IPS DF 4.7 (cell line): ENCODE measurements around the gene ZNF786.
"Not testable (repeated sequence)": the region's sequence is repeated elsewhere in the genome, so short reads cannot be mapped to it uniquely, and the experiment has no call there.

Experiments used
- DNase-seq: peaks from one replicate; pipeline ENCODE4 v3.0.0-alpha.2; 2013; ENCODE audit warnings: low spot score; ENCODE audit errors: extremely low read depth

The ZNF786 gene

GRCh38 chr7:149081914-149082313, 8.6 kb downstream of the ZNF786 start:
- no peak for DNase-seq

- no peak for DNase-seq
Measured at GRCh38 chr7:149077594-149077993, 12.9 kb downstream of the ZNF786 start.

- no peak for DNase-seq
Measured at GRCh38 chr7:149075286-149075685, 15.2 kb downstream of the ZNF786 start.

GRCh38 chr7:149074116-149074885, 16.2 kb downstream of the ZNF786 start:
- no peak for DNase-seq

GRCh38 chr7:149072438-149072775, 18.1 kb downstream of the ZNF786 start:
- DNase-seq: no peak

GRCh38 chr7:149071641-149072437, 18.7 kb downstream of the ZNF786 start:
- no peak for DNase-seq

- DNase-seq: no peak
Measured at GRCh38 chr7:149071182-149071635, 19.3 kb downstream of the ZNF786 start.

GRCh38 chr7:149070372-149071125, 20.0 kb downstream of the ZNF786 start:
- DNase-seq: no peak

GRCh38 chr7:149067869-149068268, 22.6 kb downstream of the ZNF786 start:
- no peak for DNase-seq

GRCh38 chr7:149063476-149063875, 27.0 kb downstream of the ZNF786 start:
- no peak for DNase-seq

- DNase-seq: not testable (repeated sequence)
Measured at GRCh38 chr7:149062217-149062899, 28.2 kb downstream of the ZNF786 start.

GRCh38 chr7:149060156-149060555, 30.4 kb downstream of the ZNF786 start:
- DNase-seq: no peak

GRCh38 chr7:149053885-149054284, 36.6 kb downstream of the ZNF786 start:
- no peak for DNase-seq

GRCh38 chr7:149053384-149053783, 37.1 kb downstream of the ZNF786 start:
- DNase-seq: no peak

GRCh38 chr7:149050941-149051340, 39.6 kb downstream of the ZNF786 start:
- DNase-seq: no peak

- no peak for DNase-seq
Measured at GRCh38 chr7:149048805-149049204, 41.7 kb downstream of the ZNF786 start.

GRCh38 chr7:149046416-149046815, 44.1 kb downstream of the ZNF786 start:
- DNase-seq: no peak

GRCh38 chr7:149043936-149044335, 46.6 kb downstream of the ZNF786 start:
- no peak for DNase-seq

GRCh38 chr7:149041350-149041749, 49.2 kb downstream of the ZNF786 start:
- DNase-seq: no peak

- DNase-seq: not testable (repeated sequence)
Measured at GRCh38 chr7:149038641-149039040, 51.9 kb downstream of the ZNF786 start.

GRCh38 chr7:149036676-149037075, 53.8 kb downstream of the ZNF786 start:
- no peak for DNase-seq
